ENCODE data around the gene CLPTM1.
A peak's percentile ranks its signal among the peaks of the same experiment; 100 is the strongest.
"Not testable (repeated sequence)": the region's sequence is repeated elsewhere in the genome, so short reads cannot be mapped to it uniquely, and the experiment has no call there.

Gene CLPTM1

DNA sequence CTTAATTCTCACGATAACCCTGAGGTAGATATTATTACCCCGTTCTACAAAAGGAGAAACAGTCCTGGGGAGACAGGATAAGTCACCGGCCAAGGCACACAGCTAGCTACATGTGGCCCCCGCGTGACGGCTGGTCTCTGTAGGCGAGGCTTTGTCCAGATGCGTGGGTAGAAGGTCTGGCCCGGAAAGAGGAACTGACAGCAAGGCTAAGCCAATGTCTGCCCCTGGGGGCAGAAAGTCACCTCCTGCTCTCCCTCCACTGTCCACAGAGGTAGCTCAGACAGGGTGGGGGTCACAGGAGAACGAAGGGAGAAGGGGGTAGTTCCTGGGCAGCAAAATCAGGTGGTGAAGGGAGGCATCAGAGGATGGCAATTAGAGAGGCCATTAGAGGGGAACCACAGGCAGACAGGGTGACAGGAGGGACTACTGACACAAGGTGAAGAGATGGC lies 11.4 kb upstream of the CLPTM1 start:
- no peak for DNase-seq (ENCODE audit: low read depth in 3 of 3)

DNA sequence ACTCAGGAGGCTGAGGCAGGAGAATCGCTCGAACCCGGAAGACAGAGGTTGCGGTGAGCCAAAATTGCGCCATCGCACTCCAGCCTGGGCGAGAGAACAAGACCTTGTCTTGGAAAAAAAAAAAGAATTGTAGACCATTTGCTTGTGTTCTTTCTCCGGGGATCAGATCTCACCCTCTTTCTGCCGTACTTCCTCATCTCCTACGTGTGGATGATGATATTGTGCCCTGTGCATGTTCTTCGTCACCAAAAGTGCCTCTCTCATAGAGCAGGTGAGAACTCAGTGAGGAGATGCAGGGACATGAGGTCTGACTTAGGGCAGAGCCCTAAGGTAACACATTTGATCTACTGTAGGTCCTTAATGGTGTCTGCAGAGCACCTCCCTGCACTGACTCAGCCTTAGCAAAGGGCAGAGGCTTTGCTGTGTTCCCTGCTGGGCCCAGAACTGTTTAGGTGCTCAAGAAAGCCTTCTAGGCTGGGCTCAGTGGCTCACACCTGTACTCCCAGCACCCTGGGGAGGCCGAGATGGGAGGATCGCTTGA lies 8.1 kb upstream of the CLPTM1 start:
- no peak for DNase-seq (ENCODE audit: low read depth in 3 of 3)

DNA sequence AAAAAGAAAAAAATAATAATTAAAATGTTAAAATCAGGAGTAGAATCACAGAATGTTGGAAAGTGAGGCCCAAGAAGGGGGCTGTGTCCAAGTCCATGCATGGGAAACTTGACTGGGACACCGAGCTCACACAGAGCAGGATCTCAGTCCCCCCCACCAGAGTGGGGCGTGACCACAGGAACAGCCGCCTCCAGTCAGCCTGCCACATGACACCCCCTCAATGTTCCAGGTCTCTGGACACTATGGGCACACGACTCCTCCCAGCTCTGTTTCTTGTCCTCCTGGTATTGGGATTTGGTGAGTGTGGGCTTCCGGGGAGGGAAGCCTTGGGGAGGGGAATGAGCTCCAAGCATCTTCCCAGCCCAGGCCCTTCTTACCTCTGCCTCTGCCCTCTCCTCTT lies 6.9 kb upstream of the CLPTM1 start:
- DNase-seq (ENCODE audit: low read depth in 3 of 3), result no peak

DNA sequence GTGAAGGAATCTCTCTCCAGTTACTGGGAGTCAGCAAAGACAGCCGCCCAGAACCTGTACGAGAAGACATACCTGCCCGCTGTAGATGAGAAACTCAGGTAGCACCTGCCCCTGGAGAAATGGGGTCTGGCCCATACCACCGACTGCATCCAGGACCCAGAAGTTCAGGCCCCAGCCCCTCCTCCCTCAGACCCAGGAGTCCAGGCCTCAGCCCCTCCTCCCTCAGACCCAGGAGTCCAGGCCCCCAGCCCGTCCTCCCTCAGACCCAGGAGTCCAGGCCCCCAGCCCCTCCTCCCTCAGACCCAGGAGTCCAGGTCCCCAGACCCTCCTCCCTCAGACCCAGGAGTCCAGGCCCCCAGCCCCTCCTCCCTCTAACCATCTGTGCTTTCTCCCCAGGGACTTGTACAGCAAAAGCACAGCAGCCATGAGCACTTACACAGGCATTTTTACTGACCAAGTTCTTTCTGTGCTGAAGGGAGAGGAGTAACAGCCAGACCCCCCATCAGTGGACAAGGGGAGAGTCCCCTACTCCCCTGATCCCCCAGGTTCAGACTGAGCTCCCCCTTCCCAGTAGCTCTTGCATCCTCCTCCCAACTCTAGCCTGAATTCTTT lies 6.3 kb upstream of the CLPTM1 start:
- no peak for DNase-seq (ENCODE audit: low read depth in 3 of 3)

DNA sequence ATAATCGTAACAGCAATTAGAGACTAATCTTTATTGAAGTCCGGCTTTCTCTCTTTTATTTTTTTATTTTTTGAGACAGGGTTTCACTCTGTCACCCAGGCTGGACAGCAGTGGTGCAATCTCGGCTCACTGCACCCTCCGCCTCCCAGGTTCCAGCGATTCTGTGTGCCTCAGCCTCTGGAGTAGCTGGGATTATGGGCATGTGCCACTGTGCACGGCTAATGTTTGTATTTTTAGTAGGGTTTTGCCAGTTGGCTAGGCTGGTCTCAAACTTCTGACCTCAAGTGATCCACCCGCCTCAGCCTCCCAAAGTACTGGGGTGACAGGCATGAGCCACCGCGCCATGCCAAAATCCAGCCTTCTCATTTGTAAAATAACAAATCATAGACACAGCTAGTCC lies 5.6 kb upstream of the CLPTM1 start:
- no peak for DNase-seq (ENCODE audit: low read depth in 3 of 3)

DNA sequence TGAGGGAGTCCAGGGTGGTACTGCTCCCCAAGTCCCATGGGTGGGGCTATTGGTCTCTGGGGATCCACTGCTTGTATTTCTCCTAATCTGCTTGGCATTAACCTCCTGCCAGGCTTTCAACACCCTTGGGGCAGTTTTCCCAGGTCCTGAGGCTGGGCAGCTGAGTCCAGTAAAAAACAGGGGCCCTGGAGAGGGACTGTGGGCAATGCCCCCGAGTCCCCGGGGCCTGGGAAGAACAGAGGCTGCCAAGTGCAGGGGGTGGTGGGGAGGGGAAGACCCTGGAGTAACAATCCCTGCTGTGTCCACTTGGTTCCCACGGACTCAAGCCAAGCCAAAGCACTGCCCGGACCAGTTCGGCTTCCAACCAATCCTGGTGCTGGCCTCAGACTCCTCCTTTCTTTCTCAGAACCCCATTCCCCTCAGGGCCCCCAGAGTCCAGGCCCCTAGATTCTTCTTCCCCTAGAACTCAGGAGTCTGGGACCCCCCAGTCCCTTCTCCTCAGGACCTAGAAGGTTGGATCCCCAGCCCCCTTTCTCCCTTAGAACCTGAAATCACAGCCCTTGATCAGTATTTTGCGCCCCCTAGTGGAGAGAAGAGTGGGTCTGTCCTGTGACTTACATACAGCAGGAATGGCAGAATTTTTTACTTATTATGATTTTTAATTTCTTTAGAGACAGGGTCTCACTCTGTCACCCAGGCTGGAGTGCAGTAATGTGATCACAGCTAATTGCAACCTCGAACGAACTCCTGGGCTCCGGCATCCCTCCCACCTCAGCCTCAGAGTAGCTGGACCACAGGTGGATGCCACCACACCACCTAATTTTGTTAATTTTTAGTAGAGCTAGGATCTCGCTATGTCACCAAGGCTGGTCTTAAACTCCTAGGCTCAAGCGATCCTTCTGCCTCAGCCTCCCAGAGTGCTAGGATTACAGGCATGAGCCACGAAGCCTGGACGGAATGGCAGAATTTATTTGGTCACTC lies 3.7 kb upstream of the CLPTM1 start:
- peak; percentile 22 to 50 (median 28) for DNase-seq (ENCODE audit: low read depth in 3 of 3)

DNA sequence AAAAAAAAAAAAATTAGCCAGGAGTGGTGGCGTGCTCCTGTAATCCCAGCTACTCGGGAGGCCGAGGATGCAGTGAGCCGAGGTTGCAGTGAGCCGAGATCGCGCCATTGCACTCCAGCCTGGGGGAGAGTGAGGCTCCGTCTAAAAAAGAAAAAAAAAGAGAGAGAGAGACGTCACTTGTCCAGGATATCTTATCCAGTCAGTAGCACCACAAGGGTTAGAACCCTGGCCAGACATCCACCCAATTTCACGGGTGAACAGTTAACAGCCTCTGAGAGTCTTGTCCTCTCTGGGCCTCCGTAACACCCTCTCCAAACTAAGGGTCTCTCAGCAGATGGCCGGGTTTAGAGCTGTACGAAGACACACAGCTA lies 917 bp upstream of the CLPTM1 start:
- peak in 1 of 3 experiments; percentile 8 for DNase-seq (ENCODE audit: low read depth in 3 of 3)

DNA sequence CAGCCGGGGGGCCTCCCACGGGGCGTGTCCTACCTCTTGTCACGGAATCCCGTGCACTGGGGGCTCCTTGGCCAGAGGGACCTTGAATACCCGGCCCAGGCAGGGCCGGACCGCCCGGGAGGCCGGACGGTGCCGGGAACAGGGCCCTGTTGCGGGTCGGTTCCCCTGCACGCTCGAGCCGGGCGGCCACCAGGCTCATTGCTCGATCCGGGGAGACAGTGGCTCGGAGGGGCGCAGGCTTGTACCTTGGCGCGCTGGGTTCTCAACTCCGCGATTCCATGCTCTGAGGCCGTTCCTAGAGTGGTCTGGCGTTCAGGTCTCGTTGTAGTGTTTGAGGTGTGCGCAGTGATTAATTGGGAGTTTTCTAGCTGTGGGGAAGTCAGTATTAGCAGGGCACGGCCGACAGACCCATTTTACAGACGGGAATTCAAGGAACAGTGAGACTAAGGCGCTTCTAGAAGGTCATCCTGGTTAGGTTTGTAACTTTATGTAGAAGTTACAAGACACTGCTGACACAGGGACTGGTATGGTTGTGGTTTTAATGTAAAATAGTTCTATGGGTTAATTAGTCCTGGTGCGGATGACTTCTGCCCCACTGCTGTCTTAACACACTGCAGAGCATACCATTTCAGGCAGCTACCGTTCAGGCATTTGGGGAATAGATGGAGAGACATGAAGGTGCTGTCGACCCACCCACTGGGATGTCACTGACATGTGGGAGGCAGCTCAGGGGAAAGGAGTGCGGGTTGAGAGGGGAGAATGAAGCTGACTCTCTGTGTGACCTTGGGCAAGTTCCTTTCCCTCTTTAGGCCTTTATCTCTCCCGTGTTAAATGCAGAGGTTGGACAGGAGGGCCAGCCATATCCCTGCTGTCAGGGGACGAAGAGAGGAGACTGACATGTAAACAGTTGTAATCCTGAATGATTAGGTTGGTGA lies 592 bp downstream of the CLPTM1 start:
- peak in 1 of 3 experiments; percentile 8 for DNase-seq (ENCODE audit: low read depth in 3 of 3)

DNA sequence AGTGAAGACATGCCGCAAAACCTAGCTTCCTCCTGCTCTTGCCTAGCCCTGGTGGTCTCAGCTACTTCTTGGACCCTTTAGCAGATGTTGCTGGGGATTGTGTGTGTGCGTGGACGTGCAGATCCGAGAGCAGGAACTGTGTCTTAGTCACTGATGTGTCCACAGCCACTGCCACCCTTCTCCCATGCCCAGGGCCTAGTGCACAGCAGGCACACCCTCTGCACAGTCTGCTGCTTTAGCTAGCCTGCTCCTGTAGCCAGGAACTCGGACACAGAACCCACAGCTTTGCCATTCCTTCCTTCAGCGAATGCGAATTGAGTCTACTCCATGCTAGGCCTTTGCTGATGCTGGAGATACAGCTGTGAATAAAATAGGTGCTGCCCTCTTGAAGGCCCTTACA lies 2.3 kb downstream of the CLPTM1 start:
- no peak for DNase-seq (ENCODE audit: low read depth in 3 of 3)

DNA sequence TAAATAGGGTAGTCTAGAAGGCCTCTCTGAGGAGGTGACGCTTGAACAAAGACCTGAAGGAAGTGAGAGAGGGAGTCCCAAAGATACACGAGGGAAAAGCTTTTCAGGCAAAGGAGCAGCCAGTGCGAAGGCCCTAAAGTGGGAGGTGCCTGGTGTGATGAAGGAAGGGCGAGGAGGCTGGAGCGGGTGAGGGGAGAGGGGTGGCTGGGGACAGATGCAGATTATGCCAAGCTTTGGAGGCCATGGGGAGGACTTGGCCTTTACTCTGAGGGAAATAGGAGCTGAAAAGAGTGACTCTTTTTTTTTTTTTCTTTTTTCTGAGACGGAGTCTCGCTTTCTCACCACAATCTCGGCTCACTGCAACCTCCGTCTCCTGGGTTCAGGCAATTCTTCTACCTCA lies 2.9 kb downstream of the CLPTM1 start:
- DNase-seq (ENCODE audit: low read depth in 3 of 3), result no peak

DNA sequence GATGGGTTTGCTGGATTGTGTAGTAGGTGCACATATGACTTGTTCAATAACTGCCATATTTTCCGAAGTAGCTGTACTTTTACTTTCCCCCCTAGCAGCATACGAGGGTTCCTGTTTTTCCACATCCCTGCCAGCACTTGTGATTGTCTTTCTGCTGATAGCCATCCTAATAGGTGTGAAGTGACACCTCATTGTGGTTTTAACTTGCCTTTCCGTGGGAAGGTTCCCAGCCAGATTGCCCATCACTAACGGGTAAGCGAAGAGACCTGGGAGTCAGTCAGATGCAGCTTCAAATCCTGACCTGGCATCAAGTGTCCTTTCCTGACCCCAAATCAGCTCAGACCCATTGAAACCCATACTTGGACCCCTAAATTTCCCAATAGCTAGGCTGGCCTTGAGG lies 4.5 kb downstream of the CLPTM1 start:
- no peak for DNase-seq (ENCODE audit: low read depth in 3 of 3)

DNA sequence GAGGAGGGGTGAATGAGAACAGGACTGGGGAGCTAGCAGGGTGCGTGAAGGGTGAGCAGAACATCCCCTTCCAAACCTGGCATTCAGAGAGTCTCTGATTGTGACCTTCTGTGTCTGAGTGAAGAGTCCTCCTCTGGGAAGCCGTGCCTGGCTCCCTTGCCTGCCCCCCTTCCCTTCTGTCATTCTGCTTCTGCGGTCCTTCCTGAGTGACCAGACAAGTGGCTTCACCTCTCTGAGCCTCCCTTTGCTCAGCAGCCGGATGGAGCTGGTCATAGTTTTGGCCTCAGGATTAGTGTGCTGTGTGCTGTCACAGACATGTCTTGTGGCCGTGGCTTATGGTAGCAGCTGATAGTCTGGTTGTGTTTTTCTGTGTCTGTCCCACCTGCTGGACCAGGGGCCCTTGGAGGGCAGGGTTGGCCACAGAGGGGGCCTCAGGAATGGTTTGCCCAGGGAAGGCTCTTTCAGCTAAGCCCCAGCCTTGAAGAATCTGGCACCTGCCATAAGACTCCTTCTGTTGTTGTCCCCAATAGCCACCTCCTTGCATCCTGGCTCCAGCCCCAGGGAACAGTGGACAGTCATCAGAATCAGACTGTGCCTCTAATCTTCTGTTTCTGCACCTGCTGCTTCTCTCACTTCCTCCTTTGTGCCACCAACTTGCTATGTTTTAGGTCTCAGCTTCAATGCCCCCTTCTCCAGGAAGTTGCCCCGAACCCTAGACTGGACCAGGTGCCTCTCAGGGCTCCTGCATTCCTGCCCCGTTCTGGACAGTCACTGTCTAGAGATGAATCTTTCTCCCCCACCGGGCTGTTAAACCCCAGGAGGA lies 5.9 kb downstream of the CLPTM1 start:
- DNase-seq (ENCODE audit: low read depth in 3 of 3), result no peak

DNA sequence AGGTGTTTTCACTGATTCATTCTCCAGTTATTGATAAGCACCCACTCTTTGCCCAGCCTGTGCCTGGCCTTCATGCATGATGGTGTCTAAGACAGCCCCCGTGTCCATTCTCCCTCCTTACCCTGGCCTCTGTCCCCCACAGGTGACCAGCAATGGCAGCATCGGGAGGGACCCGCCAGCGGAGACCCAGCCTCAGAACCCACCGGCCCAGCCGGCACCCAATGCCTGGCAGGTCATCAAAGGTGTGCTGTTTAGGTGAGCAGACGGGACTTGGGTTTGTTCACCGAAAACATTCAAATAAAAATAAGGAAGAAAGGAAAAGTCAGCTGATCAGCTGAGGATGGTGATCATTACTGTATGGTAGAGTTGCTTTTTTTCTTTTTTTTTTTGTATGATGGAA lies 6.6 kb downstream of the CLPTM1 start:
- DNase-seq (ENCODE audit: low read depth in 3 of 3), result no peak

DNA sequence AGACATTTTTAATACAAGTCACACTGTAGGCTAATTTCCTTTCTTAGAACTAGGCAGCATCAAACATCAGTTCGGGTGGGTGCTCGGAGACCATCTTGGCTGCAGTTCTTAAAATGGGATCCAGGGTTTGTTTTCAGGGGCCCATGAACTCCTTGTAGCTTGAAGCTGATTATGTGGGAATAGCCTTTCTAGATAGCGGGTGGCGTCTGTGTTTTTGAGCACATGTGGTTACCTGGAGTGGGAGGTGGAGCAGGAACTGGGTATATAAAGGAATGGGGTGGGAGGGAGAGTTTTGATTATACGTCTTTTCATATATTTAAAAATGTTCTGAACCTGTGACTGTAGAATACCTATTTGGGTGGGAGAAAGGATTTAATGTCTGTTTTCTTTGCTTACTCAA lies 12.9 kb downstream of the CLPTM1 start:
- no peak for DNase-seq (ENCODE audit: low read depth in 3 of 3)

DNA sequence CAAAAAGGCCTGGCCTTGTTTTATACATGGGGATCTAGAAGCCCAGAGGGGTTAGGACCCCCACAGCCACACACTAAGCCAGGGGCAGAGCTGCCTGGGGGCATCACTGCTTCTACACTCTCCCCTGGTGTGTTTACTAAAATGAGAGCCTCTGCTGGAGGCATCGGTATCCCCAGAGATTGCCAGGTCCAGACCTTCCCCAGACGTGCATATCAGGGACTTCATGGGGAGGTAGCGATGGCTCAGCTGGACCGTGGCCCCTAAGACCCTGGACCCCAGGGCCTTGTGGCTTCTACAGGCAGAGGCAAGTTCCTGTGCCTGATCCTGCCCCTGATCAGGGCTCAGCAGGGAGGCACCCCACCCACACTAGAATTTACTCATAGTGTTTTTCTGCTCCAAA lies 13.5 kb downstream of the CLPTM1 start:
- DNase-seq (ENCODE audit: low read depth in 3 of 3), result no peak

DNA sequence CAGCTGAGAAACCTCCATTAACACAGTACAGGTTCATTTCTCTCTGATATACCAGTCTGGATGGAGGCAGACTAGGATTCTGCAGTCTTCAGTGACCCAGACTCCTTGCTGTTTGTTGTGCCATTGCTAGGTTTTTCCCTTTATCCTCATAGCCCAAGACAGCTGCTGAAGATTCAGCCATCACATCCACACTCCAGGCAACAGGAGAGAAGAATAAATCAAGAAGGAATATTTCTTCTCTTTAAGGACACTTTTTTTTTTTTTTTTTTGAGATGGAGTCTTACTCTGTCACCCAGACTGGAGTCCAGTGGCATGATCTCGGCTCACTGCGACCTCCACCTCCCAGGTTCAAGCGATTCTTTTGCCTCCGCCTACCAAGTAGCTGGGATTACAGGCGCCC lies 14.3 kb downstream of the CLPTM1 start:
- DNase-seq (ENCODE audit: low read depth in 3 of 3), result no peak

DNA sequence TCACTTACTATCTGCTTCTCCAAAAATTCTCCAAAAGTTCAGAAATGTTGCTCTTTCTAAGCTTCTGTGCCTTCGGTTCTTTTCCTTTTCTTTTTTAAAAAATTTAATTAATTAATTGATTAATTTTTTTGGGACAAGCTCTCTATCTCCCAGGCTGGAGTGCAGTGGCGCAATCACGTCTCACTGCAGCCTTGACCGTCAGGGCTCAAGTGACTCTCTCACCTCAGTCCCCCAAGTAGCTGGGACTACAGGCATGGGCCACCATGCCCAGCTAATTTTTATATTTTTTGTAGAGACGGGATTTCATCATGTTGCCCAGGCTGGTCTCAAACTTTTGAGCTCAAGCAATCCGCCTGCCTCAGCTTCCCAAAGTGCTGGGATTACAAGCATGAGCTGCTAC lies 16.3 kb downstream of the CLPTM1 start:
- not testable (repeated sequence) for DNase-seq (ENCODE audit: low read depth in 3 of 3)

DNA sequence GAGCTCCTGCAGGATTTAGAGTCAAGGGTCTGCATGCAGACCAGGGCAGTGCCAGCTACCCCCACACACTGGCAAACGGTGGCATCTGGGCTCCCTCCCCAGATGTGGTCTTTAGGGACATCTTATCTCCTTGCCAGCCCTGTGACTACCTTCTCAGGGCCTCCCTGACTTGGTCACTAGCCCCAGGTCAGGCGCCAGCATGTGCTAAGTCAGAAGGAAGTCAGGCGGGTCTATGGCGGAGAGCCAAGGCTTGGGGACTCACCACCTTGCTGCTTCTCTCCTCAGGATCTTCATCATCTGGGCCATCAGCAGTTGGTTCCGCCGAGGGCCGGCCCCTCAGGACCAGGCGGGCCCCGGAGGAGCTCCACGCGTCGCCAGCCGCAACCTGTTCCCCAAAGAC lies 17.6 kb downstream of the CLPTM1 start:
- no peak for DNase-seq (ENCODE audit: low read depth in 3 of 3)

DNA sequence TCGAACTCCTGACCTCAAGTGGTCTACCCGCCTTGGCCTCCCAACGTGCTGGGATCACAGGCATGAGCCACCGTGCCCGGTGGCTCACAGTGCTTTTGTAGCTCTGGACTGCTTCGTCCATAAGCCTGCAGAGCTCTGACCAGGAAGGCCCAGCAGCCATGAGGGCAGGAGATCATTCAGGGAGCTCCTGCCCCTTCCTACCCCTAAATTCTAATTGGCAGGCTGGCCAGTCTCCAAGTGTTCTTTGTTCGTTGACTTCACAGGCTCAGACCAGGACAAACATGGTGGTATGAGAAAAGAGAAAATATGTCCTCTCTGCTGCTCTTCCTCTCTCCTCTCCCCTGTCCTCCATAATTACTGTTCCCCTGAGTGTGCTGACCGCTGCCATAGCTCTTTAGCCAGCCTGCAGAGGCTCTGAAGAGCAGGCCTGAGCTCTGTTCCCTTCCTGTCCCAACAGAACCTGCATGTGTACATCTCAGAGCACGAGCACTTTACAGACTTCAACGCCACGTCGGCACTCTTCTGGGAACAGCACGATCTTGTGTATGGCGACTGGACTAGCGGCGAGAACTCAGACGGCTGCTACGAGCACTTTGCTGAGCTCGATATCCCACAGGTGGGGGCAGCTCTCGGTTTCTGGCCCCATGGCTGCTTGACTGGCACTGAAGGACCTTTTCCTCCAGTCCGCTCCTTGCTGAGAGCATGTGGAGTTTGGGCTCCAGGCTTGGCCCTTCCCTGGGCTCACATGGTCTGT lies 19.0 kb downstream of the CLPTM1 start:
- DNase-seq (ENCODE audit: low read depth in 3 of 3), result no peak

DNA sequence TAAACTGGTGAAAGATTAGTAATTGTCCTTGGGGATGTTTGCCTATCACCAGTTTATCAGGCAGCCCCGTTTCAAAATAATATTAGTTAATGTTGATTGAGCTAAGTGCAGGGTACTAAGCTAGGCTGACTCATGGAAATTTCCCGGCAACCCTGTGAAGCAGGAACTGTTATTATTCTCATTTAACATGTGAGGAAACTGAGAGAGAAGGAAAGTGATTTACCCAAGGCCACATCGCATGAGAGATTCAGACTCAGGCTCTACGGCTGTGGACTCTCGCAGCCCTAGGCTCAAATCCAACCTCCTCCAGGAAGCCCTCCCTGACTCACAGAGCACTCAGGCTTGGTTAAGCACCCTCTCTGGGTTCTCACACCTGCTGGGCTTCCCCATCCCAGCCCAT lies 19.7 kb downstream of the CLPTM1 start:
- DNase-seq (ENCODE audit: low read depth in 3 of 3), result no peak
